Right atrium auricular region (tissue), 2 donors: ENCODE measurements around the gene CAVIN2. TPM values are rescaled to one million over a fixed set of nuclear protein-coding genes. Genes with fewer than 3 reads are reported as not detected.

Experiments used
- DNase-seq: peaks from one replicate; pipeline ENCODE4 v3.0.0-alpha.2; 2019; ENCODE audit warnings: low spot score
- H3K27ac ChIP-seq, 2 donors: fragments of 200-600 bp; sonication (generic); 1 replicate in 1 of 2; 2 replicates in 1 of 2; pipeline ENCODE4 v1.5.1; 2016 to 2019
- H3K27me3 ChIP-seq, 2 donors: fragments of 200-600 bp; sonication (generic); one replicate each; pipeline versions ENCODE4 v1.5.1 to v1.6.0; 2017 to 2019
- H3K36me3 ChIP-seq: fragments of 200-600 bp; sonication (generic); one replicate; pipeline ENCODE4 v1.5.1; 2016
- H3K4me1 ChIP-seq, 2 donors: fragments of 200-600 bp; sonication (generic); one replicate each; pipeline versions ENCODE4 v1.5.1 to v1.6.0; 2017 to 2019
- H3K4me3 ChIP-seq, 2 donors: fragments of 200-600 bp; sonication (generic); 1 replicate in 1 of 2; 2 replicates in 1 of 2; pipeline ENCODE4 v1.5.1; 2017 to 2019; ENCODE audit warnings: mild to moderate bottlenecking in 1 of 2, moderate library complexity in 1 of 2
- H3K9me3 ChIP-seq, 2 donors: fragments of 200-600 bp; sonication (generic); one replicate each; pipeline ENCODE4 v1.5.1; 2019
- total RNA-seq, 2 donors: library from RNA; depleted of rRNA; stranded (reverse); fragments of >200 nt; gene quantifications; one replicate each; pipeline ENCODE4 v1.1.0, GENCODE V29; 2016
- TF ChIP-seq, protein P1 (sequence below), 2 donors: fragments of 200-600 bp; sonication (generic); IDR thresholded peaks; one replicate each; pipeline ENCODE4 v1.5.1; 2019; ENCODE audit warnings: antibody characterized with exemption in 2 of 2

CAVIN2 gene
- total RNA-seq, 2 donors from 2014 or later: 118 to 263 TPM

DNA sequence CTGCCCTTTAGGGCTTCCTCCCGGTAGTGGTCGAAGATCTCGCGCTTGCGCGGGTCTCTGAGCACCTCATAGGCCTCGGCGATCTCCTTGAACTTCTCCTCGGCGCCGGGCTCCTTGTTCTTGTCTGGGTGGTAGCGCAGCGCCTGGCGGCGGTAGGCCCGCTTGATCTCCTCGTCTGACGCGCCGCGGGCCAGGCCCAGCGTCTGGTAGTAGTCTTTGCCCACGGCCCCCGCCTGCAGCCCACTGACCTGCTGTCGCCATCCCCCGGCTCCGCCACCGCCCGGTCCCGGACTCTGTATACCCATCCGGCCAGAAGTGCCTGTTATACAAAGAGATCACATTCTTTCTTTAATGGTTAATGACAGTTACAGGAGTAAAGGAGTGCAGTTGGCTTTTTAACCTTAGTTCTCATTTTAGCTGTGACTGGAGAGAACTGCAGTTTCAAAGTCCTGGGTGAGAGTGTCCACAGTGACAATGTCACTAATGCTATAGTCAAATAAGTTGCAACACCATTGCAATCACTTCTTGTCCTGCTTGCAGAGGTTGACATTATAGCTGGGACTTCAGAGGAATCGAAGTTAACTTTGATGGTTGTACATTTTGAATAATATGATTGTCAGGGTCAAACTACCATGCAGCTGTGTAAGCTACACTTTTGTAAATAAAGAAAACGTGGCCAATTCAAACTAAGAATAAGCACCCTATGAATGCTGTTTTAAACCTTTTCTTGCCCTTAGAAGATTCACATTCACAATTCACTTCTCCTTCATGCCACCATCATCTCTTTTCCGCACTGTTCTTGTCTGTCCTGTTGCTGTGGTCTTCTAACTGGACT is 35.3 kb upstream of the CAVIN2 start:
- DNase-seq: no peak
- H3K4me3 ChIP-seq: no peak overlapping the region
- TF ChIP-seq, protein P1, sequence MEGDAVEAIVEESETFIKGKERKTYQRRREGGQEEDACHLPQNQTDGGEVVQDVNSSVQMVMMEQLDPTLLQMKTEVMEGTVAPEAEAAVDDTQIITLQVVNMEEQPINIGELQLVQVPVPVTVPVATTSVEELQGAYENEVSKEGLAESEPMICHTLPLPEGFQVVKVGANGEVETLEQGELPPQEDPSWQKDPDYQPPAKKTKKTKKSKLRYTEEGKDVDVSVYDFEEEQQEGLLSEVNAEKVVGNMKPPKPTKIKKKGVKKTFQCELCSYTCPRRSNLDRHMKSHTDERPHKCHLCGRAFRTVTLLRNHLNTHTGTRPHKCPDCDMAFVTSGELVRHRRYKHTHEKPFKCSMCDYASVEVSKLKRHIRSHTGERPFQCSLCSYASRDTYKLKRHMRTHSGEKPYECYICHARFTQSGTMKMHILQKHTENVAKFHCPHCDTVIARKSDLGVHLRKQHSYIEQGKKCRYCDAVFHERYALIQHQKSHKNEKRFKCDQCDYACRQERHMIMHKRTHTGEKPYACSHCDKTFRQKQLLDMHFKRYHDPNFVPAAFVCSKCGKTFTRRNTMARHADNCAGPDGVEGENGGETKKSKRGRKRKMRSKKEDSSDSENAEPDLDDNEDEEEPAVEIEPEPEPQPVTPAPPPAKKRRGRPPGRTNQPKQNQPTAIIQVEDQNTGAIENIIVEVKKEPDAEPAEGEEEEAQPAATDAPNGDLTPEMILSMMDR (IDR thresholded peaks at IDR 0.05): no peak
- no peaks in the 10 kb centered on the region for H3K36me3 ChIP-seq
- H3K27ac ChIP-seq: no peak overlapping the region
- H3K27me3 ChIP-seq: no peaks in the 10 kb centered on the region
- H3K9me3 ChIP-seq: no peaks in the 10 kb centered on the region
- H3K4me1 ChIP-seq: no peaks in the 10 kb centered on the region

DNA sequence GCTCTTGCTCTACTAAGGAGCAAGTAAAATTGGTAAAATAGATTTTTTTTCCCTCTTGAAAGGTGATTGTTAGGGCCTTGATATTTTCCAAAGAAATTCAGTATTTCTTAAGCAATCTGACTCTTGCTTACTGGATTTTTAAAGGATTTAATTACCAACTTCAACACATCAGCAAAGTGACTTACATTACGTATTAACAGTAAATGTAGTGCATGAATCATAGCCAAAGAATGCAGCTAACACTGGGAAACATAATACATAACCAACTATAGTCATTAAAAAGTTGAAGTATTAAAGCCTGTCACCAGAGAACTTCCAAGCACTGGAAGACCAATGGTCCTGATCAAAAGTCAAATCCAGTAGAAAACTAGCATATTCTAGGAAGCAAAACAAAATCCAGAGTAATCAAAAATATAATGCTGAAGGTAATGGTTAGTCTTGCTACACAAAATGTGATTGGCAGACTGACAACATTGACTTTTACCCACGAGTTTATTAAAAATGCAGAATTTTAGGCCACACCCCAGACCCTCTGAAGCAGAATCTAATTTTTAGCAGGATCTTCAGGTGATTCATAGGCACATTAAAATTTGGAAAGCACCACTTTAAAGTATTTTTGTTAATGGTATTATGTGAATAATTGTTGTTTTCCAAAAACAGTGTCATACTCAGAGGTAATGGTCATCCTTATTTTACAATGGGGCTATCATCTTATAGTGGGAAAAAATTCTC is 31.8 kb upstream of the CAVIN2 start:
- TF ChIP-seq, protein P1 (IDR thresholded peaks at IDR 0.05): no peak
- H3K27ac ChIP-seq: no peak overlapping the region

DNA sequence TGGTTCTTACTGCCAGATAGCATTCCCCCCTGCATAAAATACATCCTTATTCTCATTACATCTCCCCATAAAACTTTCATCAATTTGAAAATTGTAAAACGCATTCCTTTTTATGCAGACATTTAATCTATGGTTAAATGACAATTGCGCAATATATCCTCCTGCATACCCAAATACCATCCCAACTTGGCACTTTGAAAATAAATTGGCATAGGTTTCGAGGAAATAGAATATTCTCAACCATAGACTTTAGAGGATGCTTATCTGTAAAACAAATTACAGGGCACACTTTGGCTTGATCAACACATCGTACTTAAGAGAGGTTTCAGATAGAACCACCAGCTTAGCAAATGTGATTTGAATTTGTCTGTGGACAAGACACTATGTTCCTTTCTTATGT is 31.0 kb upstream of the CAVIN2 start:
- no peaks in the 10 kb centered on the region for H3K27me3 ChIP-seq
- H3K27ac ChIP-seq: no peak overlapping the region

More for the DNA sequence above, 31.8 kb upstream of the CAVIN2 start:
- no peak overlapping the region for H3K4me3 ChIP-seq
- H3K4me1 ChIP-seq: no peaks in the 10 kb centered on the region
- no peaks in the 10 kb centered on the region for H3K27me3 ChIP-seq
- no peaks in the 10 kb centered on the region for H3K9me3 ChIP-seq
- H3K36me3 ChIP-seq: no peaks in the 10 kb centered on the region
- no peak for DNase-seq

DNA sequence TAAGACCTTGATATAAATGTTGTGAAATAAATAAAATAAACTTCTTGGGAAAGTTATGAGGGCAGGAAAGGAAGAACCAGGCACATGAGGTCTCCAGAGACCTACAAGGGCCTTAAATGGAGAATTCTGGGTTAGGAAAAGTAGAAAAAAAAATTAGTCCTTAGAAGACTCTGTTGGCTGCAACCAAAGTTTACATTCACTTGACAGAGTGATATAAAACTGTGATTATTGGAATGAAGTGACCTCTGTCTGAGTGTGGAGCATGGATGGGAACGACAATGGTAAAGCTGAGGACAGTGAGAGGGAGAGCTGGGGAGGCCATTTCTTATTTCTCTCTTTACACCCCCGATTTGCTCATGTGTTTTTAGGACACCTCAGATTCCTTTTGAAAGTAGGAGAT is 29.0 kb upstream of the CAVIN2 start:
- no peak for DNase-seq
- H3K27ac ChIP-seq: no peak overlapping the region
- no peaks in the 10 kb centered on the region for H3K36me3 ChIP-seq
- H3K27me3 ChIP-seq: no peaks in the 10 kb centered on the region
- TF ChIP-seq, protein P1 (IDR thresholded peaks at IDR 0.05): no peak
- H3K4me3 ChIP-seq: no peak overlapping the region
- H3K9me3 ChIP-seq: no peaks in the 10 kb centered on the region
- no peaks in the 10 kb centered on the region for H3K4me1 ChIP-seq

More for the DNA sequence above, 31.0 kb upstream of the CAVIN2 start:
- no peak for DNase-seq
- Histone ChIP-seq H3K36me3 (no peaks in the 10 kb centered on the region), H3K4me1 (no peaks in the 10 kb centered on the region), H3K9me3 (no peaks in the 10 kb centered on the region), H3K4me3 (no peak overlapping the region)
- TF ChIP-seq, protein P1 (IDR thresholded peaks at IDR 0.05): no peak

DNA sequence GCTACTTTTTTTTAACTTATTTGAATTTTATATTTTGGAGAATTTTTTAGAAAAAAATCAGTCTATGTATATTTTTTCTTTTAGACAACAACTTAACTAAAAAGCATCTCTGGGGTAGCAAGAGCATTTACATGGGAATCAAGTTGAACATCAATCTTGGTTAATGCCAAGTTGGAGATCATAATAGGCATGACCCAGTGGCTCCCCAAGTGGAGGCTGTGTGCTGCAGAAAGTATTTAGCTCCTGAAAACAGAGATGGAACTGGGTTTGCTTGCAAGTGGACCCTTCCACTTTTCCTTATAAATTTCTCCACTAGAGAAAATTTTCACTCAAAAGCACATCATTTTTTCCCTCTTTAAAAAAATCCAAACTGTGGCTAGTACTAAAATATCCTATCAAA is 23.9 kb upstream of the CAVIN2 start:
- Histone ChIP-seq H3K9me3 (no peaks in the 10 kb centered on the region), H3K27me3 (no peaks in the 10 kb centered on the region), H3K36me3 (no peaks in the 10 kb centered on the region), H3K27ac (no peak overlapping the region), H3K4me3 (no peak overlapping the region), H3K4me1 (peaks cover 0 to 37% of the 10 kb centered on the region in 2 donors)
- DNase-seq: no peak
- TF ChIP-seq, protein P1 (IDR thresholded peaks at IDR 0.05): no peak
